Upper lobe of left lung (tissue), 6 donors: ENCODE results near the gene GRIN1. TPM values are rescaled to one million over a fixed set of nuclear protein-coding genes. Genes with fewer than 3 reads are reported as not detected.

Experiments used
- ATAC-seq, 2 donors: fragments of 200-7000 bp; cut with Tn5 transposase; one replicate each; pipeline ENCODE4 v1.9.1; 2022; ENCODE audit warnings: mild to moderate bottlenecking in 2 of 2, moderate library complexity in 2 of 2; ENCODE audit not compliant: low FRiP score in 2 of 2
- DNase-seq, 2 donors: peaks; one replicate each; pipeline ENCODE4 v3.0.0-alpha.2; 2019 to 2020
- H3K27ac ChIP-seq, 4 donors: fragments of 200-600 bp; sonication (generic); one replicate each; pipeline ENCODE4 v1.5.1; 2016 to 2019
- H3K27me3 ChIP-seq, 4 donors: fragments of 200-600 bp; sonication (generic); one replicate each; pipeline ENCODE4 v1.5.1; 2017 to 2019
- H3K36me3 ChIP-seq, 4 donors: fragments of 200-600 bp; sonication (generic); one replicate each; pipeline ENCODE4 v1.5.1; 2016 to 2019
- H3K4me1 ChIP-seq, 4 donors: fragments of 200-600 bp; sonication (generic); one replicate each; pipeline ENCODE4 v1.5.1; 2018 to 2019
- H3K4me3 ChIP-seq, 4 donors: fragments of 200-600 bp; sonication (generic); one replicate each; pipeline ENCODE4 v1.5.1; 2017 to 2019; ENCODE audit warnings: mild to moderate bottlenecking in 2 of 4, moderate library complexity in 1 of 4
- H3K9me3 ChIP-seq, 4 donors: fragments of 200-600 bp; sonication (generic); one replicate each; pipeline ENCODE4 v1.5.1; 2018 to 2019
- EP300 ChIP-seq, 4 donors: sonication (generic); formaldehyde crosslinking; IDR thresholded peaks; one replicate each; pipeline ENCODE4 v1.5.1; 2017; ENCODE audit warnings: antibody characterized with exemption in 4 of 4, control low read depth in 2 of 4
- POLR2A ChIP-seq, 4 donors: fragments of 450-650 bp; IDR thresholded peaks; one replicate each; pipeline ENCODE4 v1.5.1; 2016 to 2017; ENCODE audit warnings: antibody characterized with exemption in 4 of 4, mild to moderate bottlenecking in 2 of 4
- POLR2AphosphoS5 ChIP-seq, 2 donors: sonication (generic); formaldehyde crosslinking; IDR thresholded peaks; one replicate each; pipeline ENCODE4 v1.5.1; 2017; ENCODE audit warnings: antibody characterized with exemption in 2 of 2
- WGBS, 2 donors: methylation state at CpG; one replicate each; pipeline ENCODE4 v1.1.5; 2017 to 2018; 5-methylcytosine and 5-hydroxymethylcytosine counted together
- total RNA-seq, 6 donors: library from RNA; depleted of rRNA in 4 of 6; stranded (reverse); fragments of >200 nt in 4 of 6; gene quantifications; one replicate each; pipeline versions ENCODE4 v1.1.0 to v1.2.1, GENCODE V29; 2016 to 2021
- TF ChIP-seq, protein P1 (sequence below), 6 experiments: fragments of 450-650 bp in 4 of 6; fragments of 200-600 bp in 2 of 6; sonication (generic) in 2 of 6; IDR thresholded peaks; one replicate each; pipeline ENCODE4 v1.5.1; 2016 to 2019; ENCODE audit warnings: antibody characterized with exemption in 6 of 6
- donor health status: DM: no; HTN: no; CAD: no; lungs with moderate emphysema.
- donor health status: DM: no; HTN: yes; CAD: no; lungs with severe emphysema.

The GRIN1 gene
- total RNA-seq, 6 donors from 2014 or later: 0.17 to 2.1 (median 0.49) TPM; not detected in 3

DNA sequence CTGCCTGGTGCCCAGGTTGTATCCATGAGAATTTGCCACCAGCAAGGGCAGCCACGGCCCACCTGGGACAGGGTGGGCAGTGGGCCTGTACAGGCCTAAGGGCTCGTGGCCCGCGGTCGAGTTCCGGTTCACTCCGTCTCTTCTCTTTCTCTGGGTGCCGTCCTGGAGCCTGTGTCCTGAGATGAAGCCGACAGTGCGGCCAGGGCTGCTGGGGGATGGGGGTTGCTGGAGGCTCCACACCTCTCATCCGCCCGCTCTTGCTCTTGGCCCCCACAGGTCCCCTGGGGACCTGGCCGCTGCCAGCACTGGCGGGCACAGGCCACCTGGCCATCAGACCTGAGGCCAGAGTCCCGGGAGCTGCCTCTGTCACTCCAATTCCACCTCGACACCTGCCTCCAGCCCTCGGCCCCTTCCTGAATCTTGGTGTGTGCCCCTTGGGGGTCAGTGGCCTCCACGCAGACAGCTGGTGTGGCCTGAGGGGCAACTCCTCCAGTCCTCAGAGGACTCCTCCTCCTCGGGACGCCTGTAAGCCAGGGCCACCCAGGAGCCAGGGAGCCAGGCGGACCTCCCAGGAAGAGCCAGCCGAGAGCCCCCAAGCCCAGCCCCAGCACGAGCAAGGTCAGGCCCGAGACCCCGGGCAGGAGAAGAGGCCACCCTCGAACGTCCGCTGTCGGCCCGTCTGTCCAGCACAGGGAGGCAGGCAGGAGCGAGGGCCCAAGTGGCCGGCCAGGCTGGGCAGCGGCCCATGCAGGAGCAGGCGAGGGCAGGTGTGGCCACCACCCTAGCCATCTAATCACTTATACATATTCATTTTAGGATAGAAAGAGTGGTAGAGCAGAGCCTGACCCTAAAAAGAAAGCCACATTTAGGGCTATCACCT is 25.7 kb downstream of the GRIN1 start:
- TF ChIP-seq EP300 (IDR thresholded peaks at IDR 0.05): no peak
- TF ChIP-seq POLR2A (IDR thresholded peaks at IDR 0.05): no peak
- TF ChIP-seq, protein P1, sequence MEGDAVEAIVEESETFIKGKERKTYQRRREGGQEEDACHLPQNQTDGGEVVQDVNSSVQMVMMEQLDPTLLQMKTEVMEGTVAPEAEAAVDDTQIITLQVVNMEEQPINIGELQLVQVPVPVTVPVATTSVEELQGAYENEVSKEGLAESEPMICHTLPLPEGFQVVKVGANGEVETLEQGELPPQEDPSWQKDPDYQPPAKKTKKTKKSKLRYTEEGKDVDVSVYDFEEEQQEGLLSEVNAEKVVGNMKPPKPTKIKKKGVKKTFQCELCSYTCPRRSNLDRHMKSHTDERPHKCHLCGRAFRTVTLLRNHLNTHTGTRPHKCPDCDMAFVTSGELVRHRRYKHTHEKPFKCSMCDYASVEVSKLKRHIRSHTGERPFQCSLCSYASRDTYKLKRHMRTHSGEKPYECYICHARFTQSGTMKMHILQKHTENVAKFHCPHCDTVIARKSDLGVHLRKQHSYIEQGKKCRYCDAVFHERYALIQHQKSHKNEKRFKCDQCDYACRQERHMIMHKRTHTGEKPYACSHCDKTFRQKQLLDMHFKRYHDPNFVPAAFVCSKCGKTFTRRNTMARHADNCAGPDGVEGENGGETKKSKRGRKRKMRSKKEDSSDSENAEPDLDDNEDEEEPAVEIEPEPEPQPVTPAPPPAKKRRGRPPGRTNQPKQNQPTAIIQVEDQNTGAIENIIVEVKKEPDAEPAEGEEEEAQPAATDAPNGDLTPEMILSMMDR (IDR thresholded peaks at IDR 0.05): no peak
- TF ChIP-seq POLR2AphosphoS5 (IDR thresholded peaks at IDR 0.05): no peak
- Histone ChIP-seq H3K4me3 (no peak overlapping the region), H3K27me3 (peaks cover 8 to 100% (median 74%) of the 10 kb centered on the region in 4 donors), H3K27ac (no peak overlapping the region), H3K4me1 (peaks cover 37 to 58% (median 44%) of the 10 kb centered on the region in 4 donors), H3K36me3 (no peaks in the 10 kb centered on the region), H3K9me3 (no peaks in the 10 kb centered on the region)
- ATAC-seq (no peak), DNase-seq (peak in 1 of 2 donors; percentile 81)
- 67% methylated on average over 22 to 23 of the region's 34 CpGs for WGBS, 2 donors

DNA sequence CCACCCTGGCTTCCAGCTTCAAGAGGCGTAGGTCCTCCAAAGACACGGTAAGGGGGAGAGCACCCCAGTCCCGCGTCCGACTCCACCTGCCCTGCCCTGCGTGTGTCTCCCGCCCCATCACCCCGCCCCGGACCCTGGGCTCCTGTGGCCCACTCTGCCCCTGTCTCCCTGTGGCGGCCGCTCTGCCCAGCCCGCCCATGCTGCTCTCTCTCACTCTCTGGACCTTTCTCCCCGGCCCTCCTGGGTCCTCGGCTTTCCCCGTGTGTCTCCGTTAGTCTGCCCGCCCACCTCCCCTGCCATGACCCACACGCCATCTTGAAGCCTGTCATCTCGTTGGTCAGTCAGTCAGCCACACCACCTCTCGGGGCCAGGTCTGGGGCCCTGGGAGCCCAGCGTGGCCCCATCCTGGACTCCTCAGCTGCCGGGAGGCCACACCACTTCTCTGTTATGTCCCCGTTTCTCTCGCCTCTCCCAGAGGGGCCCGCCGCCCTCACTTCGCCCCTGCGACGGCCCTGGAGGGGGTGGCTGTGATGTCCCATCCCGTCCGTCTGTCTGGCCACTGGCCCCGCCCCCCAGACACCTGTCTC is 26.4 kb downstream of the GRIN1 start:
- H3K27ac ChIP-seq: no peak overlapping the region
- WGBS, 2 donors: 82 to 86% methylated on average over 32 of the region's 32 CpGs
- H3K4me3 ChIP-seq: no peak overlapping the region
- no peaks in the 10 kb centered on the region for H3K36me3 ChIP-seq
- H3K27me3 ChIP-seq: peaks cover 8 to 100% (median 75%) of the 10 kb centered on the region in 4 donors
- DNase-seq (peak in 1 of 2 donors; percentile 82), ATAC-seq (no peak)
- H3K9me3 ChIP-seq: no peaks in the 10 kb centered on the region
- TF ChIP-seq EP300 (IDR thresholded peaks at IDR 0.05): no peak
- no peak for TF ChIP-seq POLR2A (IDR thresholded peaks at IDR 0.05)
- TF ChIP-seq, protein P1 (IDR thresholded peaks at IDR 0.05): no peak
- TF ChIP-seq POLR2AphosphoS5 (IDR thresholded peaks at IDR 0.05): no peak
- H3K4me1 ChIP-seq: peaks cover 44 to 65% (median 48%) of the 10 kb centered on the region in 4 donors

DNA sequence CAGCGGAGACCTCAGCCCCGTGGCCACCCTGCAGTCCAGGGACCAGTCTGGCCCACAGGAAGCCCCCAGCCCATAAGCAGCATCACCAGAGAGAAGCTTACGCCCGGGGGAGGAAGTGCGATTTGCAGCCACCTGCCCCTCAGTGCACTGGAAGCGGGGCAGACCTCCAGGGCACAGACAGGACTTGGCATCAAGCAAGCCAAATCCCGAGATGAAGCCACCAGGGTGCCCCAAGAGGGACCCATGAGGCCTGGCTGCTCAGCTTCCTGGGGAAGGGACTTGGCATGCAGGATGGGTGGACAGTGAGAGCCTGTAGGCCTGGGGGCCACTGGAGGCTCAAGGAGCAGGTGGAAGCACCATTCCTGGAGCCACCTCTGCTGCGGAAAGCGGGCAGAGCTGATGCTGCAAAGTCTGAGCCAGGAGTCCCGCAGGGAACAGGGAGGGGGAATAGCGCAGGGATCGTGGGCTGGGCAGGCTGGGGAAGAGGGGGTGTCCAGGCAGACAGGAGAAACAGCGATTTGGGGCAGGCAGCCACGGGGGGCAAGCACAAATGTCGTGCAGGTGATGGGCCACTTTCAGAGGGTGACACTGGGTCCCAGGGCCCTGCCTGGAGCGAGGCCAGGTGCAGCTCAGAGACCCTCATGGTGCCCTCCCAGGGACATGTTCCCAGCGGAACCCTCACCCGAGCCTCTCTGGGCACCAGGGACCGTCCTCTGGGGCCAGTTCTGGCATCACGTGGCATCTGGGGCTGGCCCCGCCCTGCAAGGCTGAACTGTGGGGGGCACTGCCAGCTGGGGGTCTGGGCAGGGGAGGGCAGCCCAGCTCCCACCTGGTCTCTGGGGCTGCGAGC is 27.7 kb downstream of the GRIN1 start:
- Histone ChIP-seq H3K27ac (no peak overlapping the region), H3K4me1 (peaks cover 44 to 60% (median 46%) of the 10 kb centered on the region in 4 donors), H3K36me3 (no peaks in the 10 kb centered on the region), H3K9me3 (no peaks in the 10 kb centered on the region), H3K27me3 (peaks cover 8 to 94% (median 70%) of the 10 kb centered on the region in 4 donors), H3K4me3 (no peak overlapping the region)
- TF ChIP-seq, protein P1 (IDR thresholded peaks at IDR 0.05): no peak
- no peak for TF ChIP-seq POLR2AphosphoS5 (IDR thresholded peaks at IDR 0.05)
- ATAC-seq: no peak
- WGBS, 2 donors: 77% methylated on average over 9 to 21 of the region's 22 CpGs
- DNase-seq: peak in 1 of 2 donors; percentile 69

DNA sequence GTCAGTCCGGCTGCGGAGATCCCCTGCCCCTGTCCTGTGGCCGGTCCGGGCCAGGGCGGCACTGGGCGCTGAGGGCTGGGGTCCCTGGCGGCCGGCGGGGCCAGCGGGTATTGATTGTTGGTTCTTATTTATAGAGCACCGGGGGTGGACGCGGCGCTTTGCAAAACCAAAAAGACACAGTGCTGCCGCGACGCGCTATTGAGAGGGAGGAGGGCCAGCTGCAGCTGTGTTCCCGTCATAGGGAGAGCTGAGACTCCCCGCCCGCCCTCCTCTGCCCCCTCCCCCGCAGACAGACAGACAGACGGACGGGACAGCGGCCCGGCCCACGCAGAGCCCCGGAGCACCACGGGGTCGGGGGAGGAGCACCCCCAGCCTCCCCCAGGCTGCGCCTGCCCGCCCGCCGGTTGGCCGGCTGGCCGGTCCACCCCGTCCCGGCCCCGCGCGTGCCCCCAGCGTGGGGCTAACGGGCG is 28.4 kb downstream of the GRIN1 start:
- DNase-seq (peak in 1 of 2 donors; percentile 75), ATAC-seq (no peak)
- Histone ChIP-seq H3K9me3 (no peaks in the 10 kb centered on the region), H3K4me1 (peaks cover 38 to 53% (median 42%) of the 10 kb centered on the region in 4 donors), H3K36me3 (no peaks in the 10 kb centered on the region), H3K4me3 (no peak overlapping the region), H3K27ac (no peak overlapping the region), H3K27me3 (peaks cover 8 to 87% (median 62%) of the 10 kb centered on the region in 4 donors)
- no peak for TF ChIP-seq POLR2A (IDR thresholded peaks at IDR 0.05)
- no peak for TF ChIP-seq POLR2AphosphoS5 (IDR thresholded peaks at IDR 0.05)
- TF ChIP-seq, protein P1 (IDR thresholded peaks at IDR 0.05): no peak
- TF ChIP-seq EP300 (IDR thresholded peaks at IDR 0.05): no peak
- WGBS, 2 donors: 32% methylated on average over 31 of the region's 44 CpGs; no CpG with 5 or more reads in 1 of the 2 donors
